H54 (cell line): Measurements from ENCODE around the gene UBTD2.
"Not testable (repeated sequence)": the region's sequence is repeated elsewhere in the genome, so short reads cannot be mapped to it uniquely, and the experiment has no call there.

Source experiments
- DNase-seq: peaks from one replicate; pipeline ENCODE4 v3.0.0; 2011; ENCODE audit warnings: low spot score, mixed read lengths; ENCODE audit not compliant: insufficient read length
- FAIRE-seq: peaks from 3 replicates; lab custom pipeline; 2011; peaks lifted over from hg19 to GRCh38; lab: Jason Lieb, UNC
- POLR2A ChIP-seq: IDR thresholded peaks from 2 replicates; pipeline ENCODE4 v1.6.1; 2011; ENCODE audit warnings: low read depth, mild to moderate bottlenecking, low read length

The UBTD2 gene, protein sequence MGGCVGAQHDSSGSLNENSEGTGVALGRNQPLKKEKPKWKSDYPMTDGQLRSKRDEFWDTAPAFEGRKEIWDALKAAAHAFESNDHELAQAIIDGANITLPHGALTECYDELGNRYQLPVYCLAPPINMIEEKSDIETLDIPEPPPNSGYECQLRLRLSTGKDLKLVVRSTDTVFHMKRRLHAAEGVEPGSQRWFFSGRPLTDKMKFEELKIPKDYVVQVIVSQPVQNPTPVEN

GRCh38 chr5:172283020-172283861, at the start of gene UBTD2:
Gene UBTD2, minus strand, starts transcription at chr5:172283764. Its CDS starts 99 bp downstream, at chr5:172283665.
- FAIRE-seq = no peak
- peak; percentile 62 for DNase-seq
- no peak for TF ChIP-seq POLR2A

GRCh38 chr5:172326901-172327300, 43.3 kb upstream of the UBTD2 start:
- DNase-seq, FAIRE-seq: not testable (repeated sequence)

DNA sequence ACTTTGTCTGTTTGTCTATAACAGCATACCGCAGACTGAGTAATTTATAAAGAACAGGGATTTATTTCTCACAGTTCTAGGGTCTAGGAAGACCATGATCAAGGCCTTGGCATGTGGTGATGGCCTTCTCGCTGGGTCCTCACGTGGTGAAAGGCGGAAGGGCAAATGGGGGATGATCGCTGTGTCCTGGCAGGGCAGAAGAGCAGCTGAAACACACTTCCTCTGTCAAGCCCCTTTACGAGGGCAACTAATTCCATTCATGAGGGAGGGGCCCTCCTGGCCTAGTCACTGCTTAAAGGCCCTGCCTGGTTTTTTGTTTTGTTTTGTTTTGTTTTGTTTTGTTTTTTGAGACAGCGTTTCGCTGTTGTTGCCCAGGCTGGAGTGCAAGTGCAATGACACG, 41.9 kb upstream of the UBTD2 start:
- DNase-seq (no peak), FAIRE-seq (no peak)
- TF ChIP-seq POLR2A = no peak

DNA sequence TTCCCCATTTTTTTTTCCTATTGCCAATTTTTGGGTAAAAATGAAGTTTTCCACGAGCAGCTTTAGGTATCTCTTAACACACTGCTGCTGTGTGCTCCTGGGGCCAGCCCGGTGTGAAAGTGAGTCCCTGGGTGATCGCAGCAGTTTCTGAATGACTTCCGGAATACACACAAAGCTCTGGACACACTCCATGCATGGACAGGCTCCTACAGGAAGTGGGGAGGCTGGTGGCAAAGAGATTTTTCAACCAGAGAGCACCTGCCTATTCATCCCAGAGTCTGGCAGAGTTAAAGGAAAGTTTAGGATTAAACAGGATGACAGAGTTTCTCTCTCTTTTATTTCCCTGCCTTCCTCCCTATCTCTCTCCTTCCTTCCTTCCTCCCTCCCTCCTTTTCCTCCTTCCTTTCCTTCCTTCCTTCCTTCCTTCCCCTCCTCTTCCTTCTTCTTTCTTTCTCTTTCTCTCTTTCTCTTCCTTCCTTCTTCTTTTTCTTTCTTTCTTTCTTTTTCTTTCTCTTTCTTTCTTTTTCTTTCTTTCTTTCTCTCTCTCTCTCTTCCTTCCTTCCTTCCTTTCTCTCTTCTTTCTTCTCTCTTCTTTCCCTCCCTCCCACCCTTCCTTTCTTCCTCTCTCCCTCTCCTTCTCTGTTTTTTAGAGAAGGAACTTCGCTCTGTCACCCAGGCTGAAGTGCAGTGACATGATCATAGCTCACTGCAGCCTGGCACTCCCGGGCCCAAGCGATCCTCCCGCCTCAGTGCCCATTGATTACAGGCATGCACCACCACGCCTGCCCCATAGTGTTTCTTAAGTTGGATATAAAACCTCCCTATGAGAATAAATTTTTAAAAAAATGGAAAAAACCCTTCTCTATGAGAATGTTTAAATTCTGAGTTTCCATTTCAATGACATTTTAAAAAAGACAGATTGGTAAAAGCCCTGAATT, 38.7 kb upstream of the UBTD2 start:
- DNase-seq (no peak), FAIRE-seq (no peak)
- no peak for TF ChIP-seq POLR2A

GRCh38 chr5:172321593-172321992, 38.0 kb upstream of the UBTD2 start:
- FAIRE-seq = no peak
- TF ChIP-seq POLR2A = no peak
- DNase-seq = no peak

DNA sequence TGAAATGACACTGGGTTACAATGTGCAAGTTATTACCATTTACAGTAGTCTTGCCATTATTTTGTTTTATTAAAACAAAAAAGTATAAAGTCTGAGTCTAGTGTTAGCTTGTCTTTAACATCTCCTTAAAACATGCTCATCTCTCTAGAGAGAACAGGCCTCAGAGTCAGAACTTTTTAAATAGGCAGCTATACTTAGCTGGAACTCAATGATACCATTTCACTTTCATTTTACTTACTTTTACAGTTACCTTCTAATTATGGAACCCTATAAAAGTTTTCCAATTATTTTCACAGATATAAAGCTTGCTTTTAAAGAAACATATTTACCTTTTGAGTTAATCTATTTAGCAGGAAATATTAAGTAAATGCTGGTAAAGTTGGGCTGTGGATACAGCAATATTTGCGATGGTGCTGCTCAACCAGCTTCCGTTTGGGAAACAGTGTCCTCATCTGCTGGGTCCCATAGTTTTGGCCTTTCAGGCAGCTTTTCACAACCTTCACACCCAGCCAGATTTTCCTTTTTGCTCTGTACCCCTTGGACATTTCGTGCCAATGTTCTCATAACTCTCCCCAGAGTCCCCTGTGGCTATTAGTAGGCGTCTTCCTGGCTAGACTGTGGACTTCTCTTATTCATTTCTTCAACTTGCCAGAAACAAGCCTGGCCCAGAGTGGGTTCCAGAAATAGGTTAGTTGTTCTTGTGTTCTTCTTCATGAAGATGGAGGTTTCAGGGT, 36.3 kb upstream of the UBTD2 start:
- no peak for TF ChIP-seq POLR2A
- FAIRE-seq = no peak
- DNase-seq = no peak

GRCh38 chr5:172315587-172316493, 32.3 kb upstream of the UBTD2 start:
- no peak for TF ChIP-seq POLR2A
- FAIRE-seq (no peak), DNase-seq (no peak)

DNA sequence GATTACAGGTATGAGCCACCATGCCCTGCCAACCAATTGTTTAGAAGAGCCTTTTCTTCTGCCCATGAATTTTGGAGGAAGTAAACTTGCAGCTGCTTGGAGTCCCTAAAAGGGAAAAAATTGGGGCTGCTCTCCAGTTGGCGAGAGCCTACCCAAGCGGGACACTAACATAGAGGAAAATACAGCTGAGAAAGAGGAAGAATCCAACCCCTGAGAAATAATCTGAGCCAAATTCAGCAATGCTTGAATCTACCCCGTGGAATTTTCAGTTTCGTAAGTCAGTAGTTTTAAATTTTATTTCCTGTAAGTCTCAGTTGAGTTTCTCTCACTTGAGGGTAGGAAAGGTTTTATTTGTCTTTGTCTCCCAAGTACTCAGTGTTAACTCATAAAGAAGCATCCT, 30.4 kb upstream of the UBTD2 start:
- DNase-seq = no peak
- no peak for FAIRE-seq
- TF ChIP-seq POLR2A = no peak

DNA sequence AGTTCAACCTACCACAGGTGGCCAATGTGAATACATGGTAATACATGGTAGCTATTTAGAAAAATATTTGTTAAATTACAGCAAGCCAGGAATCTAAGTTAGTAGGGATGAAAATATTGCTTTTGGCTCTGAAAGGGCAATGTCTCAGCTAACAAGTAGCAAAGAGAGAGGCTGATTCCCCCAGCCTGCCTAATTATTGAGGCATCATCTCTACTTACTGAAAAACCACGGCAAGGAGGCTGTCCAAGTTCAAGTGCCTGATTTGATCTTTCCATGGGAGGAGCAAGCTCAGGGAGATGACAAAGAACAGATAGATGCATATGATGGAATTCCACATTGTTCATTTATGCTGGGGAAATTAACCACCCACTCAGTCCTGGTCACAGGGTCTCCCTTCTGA, 28.7 kb upstream of the UBTD2 start:
- TF ChIP-seq POLR2A = no peak
- DNase-seq (no peak), FAIRE-seq (no peak)

DNA sequence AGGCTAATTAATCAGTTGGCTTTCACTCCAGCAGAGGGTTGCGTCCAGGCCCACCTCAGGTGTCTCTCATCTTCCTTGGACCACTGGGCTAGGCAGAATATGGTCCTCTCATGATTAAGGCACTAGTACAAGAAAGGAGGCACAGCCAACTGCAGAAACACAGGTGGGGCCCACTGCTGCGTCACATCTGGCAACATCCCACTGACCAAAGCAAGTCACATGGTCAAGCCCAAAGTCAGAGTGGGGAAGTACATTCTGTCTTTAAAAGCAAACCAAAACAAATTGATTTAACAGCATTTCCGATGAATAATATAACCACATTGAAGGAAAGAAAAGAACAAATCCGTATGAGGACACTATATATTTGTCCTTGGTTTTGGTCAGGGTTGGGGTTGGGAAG, 28.0 kb upstream of the UBTD2 start:
- FAIRE-seq (no peak), DNase-seq (no peak)
- TF ChIP-seq POLR2A = no peak

- TF ChIP-seq POLR2A = no peak
- FAIRE-seq (no peak), DNase-seq (no peak)
These were observed 27.5 kb upstream of the UBTD2 start for GRCh38 chr5:172311026-172311425.

DNA sequence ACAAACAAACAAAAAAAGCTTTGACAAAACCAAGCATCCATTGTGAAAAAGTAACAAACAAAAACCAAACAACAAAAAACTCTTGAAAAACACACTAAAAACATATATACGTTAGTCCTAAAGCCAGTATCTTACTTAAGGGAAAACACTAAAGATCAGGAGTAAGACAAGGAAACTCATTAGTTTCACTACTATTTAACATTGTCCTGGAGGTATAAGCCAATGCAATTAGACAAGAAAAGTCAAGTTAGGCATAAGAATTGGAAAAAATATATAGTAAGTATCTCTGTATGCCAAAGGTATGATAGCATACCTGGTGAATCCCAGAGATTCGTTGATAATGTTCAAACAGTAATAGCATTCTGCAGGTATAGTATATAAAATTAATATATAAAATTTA, 21.8 kb upstream of the UBTD2 start:
- FAIRE-seq (no peak), DNase-seq (no peak)
- TF ChIP-seq POLR2A = no peak
